ENCODE results near the gene ZSCAN2. TPM values are rescaled to one million over a fixed set of nuclear protein-coding genes. Genes with fewer than 3 reads are reported as not detected.
A peak's percentile ranks its signal among the peaks of the same experiment; 100 is the strongest.

Gene ZSCAN2
- polyA plus RNA-seq, 1 donor: 14.0 TPM

DNA sequence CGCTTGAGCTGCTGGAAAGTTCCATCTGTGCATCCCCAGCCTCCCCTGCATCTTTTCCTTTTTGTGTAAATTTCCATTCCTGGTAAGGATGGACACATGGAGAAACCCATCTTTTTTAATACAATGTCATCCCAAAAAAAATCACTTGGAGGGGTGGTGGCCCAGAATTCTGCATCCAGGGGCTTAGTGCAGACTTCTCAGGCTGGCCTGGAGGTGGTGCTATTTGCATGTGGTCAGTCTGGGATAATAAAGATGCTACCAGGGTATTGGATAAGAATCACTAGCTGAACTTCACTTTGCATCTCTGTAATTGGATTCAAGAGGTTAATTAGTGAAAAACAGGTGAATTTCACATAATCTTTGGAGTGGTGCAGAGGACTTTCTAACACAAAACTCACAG is 1.8 kb upstream of the ZSCAN2 start:
- DNase-seq: peak; percentile 33

- no peak for DNase-seq
Measured at GRCh38 chr15:84599906-84600305, 903 bp upstream of the ZSCAN2 start.

- peak; percentile 82 for DNase-seq
Measured at GRCh38 chr15:84600331-84600686, 500 bp upstream of the ZSCAN2 start.

GRCh38 chr15:84601555-84601838 is 688 bp downstream of the ZSCAN2 start:
- DNase-seq: no peak

DNA sequence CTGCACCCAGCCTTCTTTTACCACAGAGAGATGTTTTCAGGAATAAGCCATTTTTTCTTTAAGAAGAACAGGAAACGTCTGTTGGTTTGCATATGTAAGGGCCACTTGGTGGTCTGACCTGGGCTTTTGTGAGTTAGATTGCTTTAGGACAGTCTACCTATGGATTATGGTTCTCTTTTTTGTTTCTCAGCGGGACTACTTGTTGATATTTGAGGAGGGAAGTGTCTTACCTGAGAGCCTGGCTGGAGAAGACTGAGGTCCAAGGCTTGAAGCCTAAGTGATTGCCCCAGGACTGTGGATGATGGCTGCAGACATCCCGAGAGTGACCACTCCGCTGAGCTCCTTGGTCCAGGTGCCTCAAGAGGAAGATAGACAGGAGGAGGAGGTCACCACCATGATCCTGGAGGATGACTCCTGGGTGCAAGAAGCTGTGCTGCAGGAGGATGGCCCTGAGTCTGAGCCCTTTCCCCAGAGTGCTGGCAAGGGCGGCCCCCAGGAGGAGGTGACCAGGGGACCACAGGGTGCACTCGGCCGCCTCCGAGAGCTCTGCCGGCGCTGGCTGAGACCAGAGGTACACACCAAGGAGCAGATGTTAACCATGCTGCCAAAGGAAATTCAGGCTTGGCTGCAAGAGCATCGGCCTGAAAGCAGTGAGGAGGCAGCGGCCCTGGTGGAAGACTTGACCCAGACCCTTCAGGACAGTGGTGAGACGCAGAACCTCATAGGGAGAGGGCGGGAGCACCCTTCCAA is 3.0 kb downstream of the ZSCAN2 start:
- no peak for DNase-seq

DNA sequence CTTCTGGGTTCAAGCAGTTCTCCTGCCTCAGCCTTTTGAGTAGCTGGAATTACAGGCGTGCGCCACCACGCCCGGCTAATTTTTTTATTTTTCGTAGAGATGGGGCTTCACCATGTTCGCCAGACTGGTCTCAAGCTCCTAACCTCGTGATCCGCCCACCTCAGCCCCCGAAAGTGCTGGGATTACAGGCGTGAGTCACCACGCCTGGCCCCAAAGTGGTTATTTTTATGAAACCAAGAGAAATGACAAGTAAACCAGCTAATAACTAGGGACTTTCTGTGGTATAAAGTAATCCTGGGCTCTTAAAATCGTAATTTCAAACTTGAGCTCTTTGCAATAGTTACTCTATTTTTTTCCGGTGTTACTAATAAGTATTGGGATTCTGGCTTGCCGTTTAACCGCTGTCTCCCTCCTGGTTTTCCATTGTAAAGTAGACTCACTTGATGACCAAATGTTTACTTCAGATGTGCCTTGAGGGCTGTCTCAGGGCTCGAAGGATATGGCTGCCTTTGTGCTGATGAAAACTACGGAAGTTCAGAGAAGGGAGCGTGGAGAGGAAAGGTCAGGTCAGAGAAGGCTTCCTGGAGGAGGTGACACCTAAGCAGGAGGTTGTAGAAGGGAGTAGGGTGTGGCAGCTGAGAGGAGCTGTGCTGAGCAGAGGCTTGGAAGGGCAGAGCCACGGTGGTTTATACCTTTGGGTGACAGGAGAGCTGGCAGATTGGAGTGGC is 4.2 kb downstream of the ZSCAN2 start:
- no peak for DNase-seq

DNA sequence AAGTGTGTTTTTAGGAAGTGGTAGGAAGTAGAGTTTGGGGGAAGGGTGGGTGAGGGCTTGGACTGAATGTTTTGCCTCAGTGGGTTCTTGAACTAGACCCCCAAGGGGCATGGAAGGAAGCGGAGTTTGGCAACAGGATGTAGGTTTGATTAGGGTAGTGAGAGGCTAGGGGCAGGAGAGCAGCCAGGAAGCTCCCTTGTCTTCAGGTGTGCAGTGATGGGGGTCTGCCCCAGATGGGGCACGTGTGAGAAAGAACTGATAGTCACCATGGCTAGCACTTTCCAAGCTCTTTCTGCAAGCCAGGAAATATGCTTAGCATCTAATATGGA is 4.7 kb downstream of the ZSCAN2 start:
- DNase-seq: no peak

DNA sequence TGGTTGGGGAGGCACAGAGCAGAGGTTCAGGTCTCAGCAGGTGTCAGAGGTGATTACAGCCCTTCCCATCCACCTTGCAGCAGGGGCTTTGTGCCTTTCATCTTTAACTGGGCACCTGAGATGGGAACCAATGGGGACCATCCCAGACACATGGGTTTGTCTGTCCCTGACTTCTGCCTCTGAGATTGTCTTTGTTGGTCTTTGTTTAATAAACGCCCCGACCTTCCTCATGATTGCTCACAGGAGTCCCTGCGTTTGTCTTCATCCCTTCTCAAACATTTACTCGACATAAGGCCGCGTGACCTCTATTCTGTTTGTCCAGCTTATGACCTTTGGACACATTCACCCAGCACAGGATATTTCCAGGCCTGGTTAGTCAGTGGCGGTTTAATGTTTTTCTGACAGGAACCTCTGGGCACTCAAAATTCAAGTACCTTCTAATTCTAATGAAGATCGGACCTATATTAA is 5.9 kb downstream of the ZSCAN2 start:
- no peak for DNase-seq

GRCh38 chr15:84608707-84609284 is 8.0 kb downstream of the ZSCAN2 start:
- no peak for DNase-seq

GRCh38 chr15:84609818-84610525 is 9.2 kb downstream of the ZSCAN2 start:
- no peak for DNase-seq

GRCh38 chr15:84611631-84612030 is 10.8 kb downstream of the ZSCAN2 start:
- no peak for DNase-seq

DNA sequence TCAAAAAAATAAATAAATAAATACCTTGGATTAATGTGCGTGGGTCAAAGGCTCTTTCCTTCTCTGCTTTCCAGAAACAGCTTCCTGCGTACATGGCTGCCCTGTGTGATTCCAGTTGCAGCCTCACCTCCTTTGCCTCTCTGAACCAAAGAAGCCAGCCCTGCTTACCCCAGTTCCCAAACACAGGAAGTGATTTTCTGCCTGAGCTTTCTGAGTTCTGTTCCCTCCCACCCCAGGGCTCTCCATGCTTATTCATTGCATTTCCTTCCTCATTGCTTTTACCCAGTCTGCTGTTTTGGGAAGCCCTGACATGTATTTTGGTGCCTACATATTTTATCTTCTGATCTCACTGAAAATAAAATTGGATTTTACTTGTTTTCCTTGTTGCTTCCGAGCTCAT is 15.4 kb downstream of the ZSCAN2 start:
- DNase-seq: no peak

DNA sequence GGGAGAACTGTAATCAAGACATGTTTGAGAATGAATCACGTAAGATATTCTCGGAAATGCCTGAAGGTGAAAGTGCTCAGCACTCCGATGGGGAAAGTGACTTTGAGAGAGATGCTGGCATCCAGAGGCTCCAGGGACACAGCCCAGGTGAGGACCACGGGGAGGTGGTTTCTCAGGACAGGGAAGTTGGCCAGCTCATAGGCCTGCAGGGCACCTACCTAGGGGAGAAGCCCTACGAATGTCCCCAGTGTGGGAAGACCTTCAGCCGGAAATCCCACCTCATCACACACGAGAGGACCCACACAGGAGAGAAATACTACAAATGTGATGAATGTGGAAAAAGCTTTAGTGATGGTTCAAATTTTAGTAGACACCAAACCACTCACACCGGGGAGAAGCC is 19.8 kb downstream of the ZSCAN2 start:
- DNase-seq: no peak

- no peak for DNase-seq
Measured at GRCh38 chr15:84621358-84621979, 20.7 kb downstream of the ZSCAN2 start.

- no peak for DNase-seq
Measured at GRCh38 chr15:84624359-84624758, 23.6 kb downstream of the ZSCAN2 start.

DNA sequence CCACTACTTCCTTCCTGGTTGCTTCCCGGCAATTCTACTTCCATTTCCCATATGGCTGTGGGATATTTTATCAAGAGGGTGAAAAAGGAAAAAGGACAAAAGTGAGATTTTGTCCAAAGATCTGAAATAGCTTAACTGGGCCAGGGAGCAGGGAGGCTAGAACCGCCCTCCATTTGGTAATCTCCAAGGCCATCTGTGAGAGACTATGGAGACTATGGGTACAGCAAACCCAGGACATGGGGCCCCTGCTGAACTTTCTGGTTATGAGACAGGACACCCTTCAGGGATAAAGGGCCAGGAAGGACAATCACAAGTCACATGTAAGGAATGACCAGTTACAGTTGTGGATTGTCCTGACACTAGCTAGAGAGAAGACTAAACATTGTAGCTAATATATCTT is 24.3 kb downstream of the ZSCAN2 start:
- DNase-seq: no peak

DNA sequence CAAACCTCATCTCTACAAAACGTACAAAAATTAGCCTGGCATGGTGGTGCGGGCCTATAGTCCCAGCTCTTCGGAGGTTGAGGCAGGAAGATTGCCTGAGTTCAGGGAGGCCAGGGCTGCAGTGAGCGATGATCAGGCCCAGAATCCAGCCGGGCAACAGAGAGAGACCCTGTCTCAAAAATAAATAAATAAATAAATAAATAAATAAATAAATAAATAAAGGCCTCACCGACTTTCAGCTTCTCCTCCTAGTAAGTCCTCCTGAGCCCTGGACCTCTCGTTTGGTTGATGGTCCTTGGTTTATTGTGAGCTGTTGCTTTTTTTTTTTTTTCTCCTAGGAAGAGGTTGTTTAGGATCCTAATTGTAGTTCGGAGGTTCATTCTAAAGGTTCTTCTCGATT is 28.2 kb downstream of the ZSCAN2 start:
- no peak for DNase-seq

- DNase-seq: no peak
Measured at GRCh38 chr15:84631706-84632272, 31.0 kb downstream of the ZSCAN2 start.

DNA sequence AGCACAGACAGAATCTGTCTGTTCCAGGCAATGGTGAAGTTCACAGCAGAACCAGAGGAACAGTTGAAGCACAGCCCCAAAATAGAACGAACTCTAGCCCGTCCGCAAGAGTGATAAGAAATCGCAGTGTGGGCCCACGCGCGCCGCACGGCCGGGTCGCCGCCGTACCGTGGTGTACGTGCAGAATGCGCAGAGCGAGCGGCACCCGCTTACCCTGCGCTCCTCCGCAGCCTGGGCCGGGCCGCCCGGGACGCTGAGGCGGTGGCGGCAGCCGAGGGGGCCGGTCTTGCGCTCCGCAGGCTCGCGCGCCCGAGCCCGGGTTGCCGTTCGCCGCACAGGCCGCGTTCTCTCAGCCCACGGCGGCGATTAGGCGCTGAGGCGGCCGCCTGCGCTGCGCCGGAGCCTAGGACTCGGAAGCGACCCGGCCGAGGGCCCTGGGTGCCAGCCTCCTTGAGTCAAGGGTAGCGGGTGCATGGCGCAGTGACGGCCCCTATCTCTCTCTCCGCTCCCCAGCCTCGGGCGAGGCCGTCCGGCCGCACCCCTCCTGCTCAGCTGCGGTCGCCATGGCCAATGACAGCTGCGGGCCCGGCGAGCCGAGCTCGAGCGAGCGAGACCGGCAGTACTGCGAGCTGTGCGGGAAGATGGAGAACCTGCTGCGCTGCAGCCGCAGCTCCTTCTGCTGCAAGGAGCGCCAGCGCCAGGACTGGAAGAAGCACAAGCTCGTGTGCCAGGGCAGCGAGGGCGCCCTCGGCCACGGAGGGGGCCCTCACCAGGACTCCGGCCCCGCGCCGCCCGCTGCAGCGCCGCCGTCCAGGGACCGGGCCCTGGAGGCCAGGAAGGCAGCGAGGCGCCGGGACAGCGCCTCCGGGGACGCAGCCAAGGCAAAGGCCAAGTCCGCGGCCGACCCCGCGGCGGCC is 32.8 kb downstream of the ZSCAN2 start:
- DNase-seq: peak; percentile 83

GRCh38 chr15:84634228-84634837 is 33.5 kb downstream of the ZSCAN2 start:
- DNase-seq: no peak

- no peak for DNase-seq
Measured at GRCh38 chr15:84638103-84638502, 37.3 kb downstream of the ZSCAN2 start.
